HS-27A (cell line): Measurements from ENCODE around the gene GABBR2.

Experiments
- DNase-seq: peaks from one replicate; pipeline ENCODE4 v3.0.0-alpha.2; 2012; ENCODE audit warnings: low read depth, missing footprints

Gene GABBR2

DNA sequence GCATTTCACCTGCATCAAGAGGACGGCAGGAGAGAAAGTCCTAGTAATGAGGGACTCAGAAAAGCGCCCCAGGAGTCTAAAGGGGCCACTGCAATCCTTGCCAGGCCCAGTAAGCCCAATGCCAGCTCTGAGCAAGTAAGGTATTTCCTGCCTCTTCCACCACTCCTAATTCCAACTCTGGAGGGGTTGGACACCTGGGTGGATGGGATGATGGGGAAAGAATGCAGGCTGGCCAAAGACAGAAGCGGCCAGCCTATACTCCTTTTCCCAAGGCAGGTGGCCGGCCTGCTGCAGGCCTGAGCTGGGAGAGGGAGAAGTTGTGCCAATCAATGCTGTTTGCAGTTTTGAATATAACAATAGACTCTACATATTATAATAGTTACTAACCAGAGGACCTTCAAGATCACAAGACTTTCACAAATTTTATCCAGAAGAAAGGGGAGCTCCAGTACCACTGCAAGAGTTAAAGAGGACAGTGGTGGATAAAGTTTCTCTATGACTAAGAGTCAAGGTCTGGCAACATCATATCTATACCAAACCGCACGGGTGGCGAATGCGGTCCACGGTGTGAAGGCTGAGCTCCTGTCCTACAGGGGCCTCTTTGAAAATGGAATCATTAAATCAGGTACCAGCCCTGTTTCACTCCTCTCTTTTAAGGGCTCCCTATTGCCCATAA, 338.3 kb downstream of the GABBR2 start:
- no peak for DNase-seq

DNA sequence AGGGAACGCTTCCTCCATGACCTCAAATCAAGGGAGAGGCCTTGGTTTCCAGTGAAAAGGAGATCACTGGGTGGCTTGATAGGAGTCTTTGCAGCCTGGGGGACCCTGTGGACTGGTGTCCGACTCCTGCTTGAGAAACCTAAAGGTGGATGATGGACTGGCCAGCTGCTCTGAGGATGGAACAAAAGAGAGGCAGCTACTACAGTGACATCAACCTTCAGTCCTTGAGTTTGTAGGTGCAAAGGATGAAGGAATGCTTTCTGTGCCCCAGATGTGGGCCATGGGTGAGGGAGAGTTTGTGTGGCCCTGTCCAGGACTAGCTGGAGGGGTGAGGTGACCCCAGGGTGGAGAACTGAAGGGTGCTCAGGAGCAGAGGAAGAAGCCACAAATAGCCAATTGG, 338.8 kb downstream of the GABBR2 start:
- no peak for DNase-seq

DNA sequence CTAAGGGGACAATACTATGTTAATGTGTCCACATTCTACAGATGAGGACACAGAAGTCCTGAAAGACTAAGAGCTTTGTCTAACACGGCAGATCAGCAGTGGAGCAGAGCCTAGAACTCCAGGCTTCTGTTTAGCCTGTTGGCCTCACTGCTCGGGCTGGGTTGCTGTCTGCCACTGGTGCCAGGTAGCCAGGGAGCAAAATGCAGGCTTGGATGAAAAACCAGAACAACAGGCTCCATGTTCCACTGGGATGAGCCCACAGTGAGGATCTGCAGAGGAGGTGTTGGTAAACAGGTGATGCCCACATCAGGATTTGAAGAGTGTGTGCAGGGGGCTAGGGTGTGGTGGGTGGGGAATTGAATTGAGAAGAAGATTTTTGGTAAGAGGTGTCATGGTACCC, 339.3 kb downstream of the GABBR2 start:
- no peak for DNase-seq

DNA sequence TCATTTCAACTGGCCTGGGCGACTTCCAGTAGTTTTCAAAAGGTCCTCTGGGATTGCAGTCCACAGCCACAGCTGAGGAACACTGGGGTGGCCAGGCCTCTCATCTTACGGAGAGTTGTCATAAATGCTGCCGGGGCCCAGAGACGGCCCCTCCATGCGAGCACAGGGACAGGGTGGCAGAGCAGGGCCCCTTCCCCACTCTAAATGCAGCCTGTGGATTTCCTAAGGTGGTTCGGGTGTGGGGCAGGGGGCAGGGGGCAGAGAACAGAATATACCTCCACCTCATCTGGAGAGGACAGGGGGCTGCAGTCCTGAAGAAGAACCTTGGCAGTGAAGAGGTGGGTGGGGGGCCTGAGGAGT, 339.7 kb downstream of the GABBR2 start:
- no peak for DNase-seq

DNA sequence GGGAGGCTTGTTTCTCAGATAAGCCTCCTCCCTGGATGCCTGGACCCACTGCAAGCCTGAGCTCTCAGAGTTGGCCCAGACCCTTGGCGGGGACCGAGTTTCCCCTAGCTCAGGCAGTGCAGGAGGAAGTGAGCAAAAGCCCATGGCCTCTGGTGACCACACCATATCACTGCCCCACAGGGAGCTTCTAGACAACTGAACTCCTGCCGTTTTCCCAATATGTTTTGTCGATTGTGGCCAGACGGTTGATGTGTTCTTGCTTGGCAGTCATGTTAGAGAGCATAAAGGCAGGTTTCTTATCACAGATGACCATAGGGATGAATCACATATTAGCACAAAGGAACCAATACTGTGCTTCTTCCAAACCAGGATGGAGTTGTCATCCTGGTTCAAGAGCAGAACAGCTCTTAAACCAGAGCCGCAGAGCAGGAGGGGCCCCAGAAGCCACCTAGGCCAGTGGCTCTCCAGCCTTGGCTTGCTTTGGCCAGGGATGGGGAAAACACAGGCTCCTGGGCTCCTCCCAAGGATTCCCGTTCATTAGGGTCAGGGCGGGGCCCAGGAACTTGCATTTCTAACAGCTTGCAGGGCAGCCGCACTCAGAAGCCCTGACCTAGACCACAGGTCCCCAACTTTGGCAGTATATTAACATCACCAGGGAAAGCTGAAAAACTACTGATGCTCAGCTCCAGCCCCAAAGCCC, 340.2 kb downstream of the GABBR2 start:
- DNase-seq, result no peak

DNA sequence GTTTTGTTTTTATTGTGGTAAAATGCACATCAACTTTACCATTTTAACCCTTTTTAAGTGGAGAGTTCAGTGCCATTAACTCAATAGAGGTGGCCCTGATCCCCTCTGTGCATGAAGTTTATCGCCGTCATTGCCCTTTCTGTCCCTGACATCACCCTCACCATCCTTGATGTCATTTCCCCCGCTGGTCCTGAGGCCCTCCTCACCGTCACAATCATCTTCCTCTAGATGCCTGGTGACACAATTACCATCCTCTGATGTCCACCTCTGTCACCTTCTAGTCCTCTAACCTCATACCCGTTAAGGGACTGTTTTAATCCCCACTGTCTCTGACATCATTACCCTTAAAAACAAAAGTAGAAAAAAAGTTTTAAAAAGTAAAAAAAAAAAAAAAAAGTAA, 340.8 kb downstream of the GABBR2 start:
- DNase-seq, result no peak

DNA sequence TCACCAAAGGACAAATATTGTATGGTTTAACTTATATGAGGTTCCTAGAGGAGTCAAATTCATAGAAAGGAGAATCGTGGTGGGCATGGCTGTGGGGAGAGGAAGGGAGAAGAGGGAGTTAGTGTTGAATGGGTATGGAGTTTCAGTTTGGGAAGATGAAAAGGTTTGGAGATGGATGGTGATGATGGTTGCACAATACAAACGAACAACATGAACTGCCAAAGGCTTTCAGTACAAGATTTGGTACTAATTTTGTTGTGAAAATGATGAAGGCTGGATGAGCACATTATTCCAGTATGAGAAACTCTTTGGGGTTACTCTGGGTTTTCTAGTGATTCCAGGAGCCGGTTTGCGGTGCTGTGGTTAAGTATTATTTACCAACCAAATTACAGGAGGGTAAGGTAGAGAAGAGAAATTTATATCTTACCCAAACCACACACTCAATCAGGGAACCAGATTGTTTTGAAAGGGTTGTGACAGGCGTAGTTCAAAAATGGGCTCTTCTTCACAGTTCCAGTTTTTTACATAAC, 341.3 kb downstream of the GABBR2 start:
- DNase-seq, result no peak

DNA sequence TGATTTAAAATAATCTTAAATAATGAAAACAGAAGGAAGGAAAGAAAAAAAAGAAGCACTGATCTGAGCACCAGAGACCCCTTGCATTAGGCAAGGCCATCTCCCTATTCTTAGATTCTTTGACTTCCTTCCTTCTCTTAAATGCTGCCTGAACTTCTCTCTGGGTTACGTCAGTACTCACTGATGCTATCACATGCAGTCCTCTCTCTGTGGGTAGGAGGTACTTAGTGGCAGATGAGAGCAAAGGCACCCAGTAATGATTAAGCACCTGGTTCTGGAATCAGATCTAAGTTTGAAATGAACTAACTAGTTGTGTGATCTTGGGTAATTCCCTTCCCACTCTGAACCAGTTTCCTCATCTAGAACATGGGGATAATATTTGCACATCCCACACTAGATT, 343.0 kb downstream of the GABBR2 start:
- DNase-seq, result no peak

DNA sequence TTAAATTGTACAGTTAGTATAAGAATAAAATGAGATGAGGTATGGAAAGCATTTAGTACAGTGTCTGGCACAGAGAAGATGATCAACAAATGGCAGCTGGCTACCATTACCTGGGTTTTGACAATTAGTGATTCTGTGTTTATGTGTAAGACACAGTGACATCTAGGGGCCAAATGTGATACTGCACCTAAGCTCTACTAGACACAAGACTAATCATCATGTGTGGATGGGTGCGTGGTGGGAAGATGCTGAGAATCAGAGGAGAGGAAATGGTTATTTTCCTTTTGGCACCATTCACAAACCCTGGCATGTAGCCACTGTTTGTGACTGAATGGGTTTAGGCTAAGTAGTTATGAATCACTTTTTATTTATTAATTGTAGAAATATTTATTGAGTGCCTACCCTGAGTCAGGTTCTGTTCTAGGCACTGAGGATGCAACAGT, 343.5 kb downstream of the GABBR2 start:
- no peak for DNase-seq

DNA sequence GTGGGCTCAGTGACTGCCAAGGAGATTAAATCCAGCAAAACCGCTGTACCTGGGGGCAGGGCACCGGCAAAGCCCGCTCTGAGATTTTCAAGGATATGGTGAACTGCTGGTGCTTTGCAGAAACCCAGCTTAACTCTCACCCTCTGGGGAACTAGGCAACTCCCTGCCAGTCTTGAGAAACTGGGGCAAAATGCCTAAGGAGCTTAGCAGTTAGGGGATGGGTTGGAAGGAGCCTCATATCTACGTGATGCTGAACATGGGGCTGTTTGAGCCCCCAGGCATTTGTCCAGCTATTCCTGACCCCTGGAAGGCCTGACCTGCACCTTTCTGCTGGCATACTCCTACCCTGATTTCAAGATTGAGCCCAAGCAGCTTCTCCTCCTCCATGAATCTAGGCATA, 344.6 kb downstream of the GABBR2 start:
- no peak for DNase-seq

DNA sequence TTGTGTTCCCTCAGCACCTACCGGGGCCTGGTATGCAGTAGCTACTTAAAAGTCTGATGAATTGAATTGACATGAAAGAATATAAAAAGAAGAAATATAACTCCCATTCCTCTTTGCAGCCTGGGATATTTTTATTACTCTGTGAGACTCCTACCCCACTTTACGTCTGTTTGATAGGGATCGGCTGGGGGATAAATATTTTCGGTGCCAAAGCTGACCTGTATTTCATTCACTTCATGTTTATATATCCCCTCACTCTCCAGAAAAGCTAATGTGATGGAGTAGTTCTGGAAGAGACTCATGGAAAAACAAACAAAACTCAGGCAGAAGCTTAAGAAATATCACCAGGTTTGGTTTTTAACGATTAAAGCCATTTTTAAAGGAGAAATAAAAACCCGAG, 345.1 kb downstream of the GABBR2 start:
- no peak for DNase-seq

DNA sequence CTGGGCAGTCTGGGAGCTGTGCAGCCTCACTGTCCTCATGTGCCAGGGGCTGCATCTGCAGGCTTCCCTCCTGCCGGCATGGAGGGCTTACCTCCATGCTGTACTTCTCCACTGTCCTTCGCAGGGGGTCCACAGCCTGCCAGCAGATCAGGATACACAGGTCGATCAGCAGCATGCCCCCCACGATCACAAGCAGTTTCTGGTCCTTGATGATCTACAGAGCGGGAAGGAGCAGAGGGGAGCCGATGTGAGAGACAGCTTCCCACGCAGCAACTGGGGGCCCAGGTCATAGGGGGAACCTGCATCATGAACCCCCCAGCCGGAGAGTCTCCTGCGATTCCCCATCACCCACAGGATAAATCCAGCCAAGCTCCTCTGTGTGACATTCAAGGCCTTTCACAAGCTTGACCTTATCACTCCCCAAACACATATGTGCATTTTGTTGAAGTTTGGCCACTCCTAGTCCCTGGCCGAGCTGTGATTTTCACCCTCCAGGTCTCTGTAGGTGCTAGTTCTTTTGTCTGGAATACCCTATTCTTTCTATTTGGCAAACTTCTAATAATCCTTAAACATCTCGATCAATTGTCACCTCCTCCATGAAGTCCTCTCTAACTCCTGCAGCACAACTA, 346.0 kb downstream of the GABBR2 start:
- DNase-seq, result no peak

DNA sequence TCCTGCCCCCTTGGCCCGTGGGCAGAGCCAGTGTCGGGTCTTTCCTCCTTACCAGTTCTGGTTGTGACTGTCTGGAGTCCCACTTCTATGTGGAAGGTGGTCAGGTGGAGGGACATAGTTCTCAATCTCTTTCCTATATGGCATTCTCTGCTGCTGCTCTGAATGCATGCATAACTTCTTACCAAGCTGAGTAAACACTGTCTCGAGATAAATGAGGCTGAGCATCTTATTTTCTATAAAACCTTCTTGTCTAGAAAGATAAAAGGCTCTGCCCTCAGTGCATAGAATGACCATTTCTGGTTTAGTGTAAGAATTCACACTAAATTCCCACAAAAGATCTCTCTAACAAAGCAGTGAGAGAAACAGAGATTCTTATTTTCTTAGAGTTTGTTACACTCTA, 347.1 kb downstream of the GABBR2 start:
- DNase-seq, result no peak

DNA sequence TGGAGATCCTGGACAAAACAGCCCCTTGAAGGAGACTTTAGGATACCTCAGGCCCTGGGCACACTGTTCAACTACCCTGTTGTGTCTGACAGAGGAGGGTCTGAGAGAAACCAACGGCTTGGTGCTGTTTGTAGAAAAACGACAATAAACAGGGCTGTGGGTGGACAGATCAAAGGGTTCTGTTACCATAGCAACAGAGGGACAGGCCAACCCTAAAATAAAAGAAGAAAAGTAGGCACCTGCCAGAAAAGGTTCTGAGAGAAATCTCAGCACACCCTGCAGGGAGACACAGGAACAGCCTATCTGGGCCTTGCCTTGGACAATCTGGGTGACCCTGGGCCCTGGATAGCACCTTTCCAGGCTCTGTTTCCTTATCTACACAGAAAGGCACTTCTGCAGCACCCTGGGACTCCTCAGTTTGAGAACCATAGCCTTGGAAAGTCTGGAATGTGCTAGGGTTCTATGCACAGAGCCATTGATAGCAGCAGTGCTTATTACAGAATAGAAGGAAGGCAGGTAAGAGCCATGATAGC, 348.5 kb downstream of the GABBR2 start:
- DNase-seq, result no peak

DNA sequence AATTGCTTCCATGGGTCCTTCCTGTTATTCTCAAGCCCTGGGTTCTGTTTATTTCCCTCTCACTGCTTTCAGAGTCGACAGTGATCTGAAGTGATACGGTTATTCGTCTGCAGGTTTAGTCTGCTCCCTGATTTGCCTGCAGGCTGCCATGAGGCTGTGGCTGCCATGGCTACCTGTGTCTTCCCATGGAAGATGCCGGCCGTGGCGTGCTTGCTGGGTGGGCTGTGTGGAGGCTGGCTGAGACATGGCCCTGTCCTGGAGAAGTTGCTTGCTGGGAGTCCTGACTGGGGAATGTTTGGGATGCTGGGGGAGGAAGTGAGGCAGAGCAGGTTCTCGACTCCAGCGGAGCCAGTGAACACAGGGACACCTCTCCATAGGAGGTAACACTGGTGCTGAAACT, 349.2 kb downstream of the GABBR2 start:
- no peak for DNase-seq

DNA sequence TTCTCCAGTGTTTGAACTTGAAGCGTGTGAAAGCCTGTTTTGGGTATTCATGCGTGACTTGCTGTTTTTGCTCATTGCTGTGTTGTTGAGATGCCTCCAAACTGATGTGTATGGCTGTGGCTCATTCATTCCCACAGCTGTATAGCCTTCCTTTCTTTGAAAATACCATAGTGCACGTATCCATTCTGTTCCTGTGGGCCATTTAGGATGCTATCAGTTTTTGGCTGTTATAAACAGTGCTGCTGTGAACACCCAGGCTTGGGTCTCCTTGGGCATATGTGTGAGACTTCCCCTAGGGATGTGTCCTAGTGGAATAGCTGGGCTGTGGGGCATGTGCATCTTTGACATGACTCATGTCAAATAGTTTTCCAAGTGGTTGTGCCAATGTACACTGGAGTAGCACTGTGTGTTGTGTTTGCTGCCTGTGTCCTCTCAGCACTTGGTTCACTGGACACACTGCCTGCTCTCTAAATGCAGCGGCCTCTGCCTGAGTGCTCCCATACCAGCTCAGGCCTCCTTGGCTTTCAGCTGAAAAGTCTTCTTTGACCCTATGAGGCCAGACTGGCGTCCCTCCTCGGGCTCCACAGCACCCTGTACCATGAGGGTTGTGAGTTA, 350.7 kb downstream of the GABBR2 start:
- DNase-seq, result no peak

DNA sequence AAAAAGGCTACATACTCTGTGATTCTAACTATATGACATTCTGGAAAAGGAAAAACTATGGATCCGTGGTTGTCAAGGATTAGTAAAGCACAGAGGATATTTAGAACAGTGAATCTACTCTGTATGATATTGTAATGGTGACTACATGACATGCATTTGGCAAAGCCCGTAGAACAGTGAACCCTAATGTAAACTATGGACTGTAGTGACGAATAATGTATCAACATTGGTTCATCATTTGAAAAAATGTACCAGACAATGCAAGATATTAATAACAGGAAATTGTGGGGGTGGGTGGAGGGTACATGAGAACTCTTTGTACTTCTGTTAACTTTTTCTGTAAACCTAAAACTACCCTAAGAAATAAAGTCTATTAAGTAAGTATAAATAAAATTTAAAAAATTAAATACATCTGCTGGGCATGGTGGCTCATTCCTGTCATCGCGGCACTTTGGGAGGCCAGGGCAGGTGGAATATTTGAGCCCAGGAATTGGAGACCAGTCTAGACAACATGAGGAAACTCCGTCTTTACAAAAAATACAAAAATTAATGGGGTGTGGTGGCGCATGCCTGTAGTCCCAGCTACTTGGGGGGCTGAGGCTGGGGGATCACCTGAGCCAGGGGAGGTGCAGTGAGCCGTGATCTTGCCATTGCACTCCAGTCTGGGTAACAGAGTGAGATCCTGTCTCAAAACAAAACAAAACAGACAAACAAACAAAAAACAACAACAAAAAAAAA, 351.6 kb downstream of the GABBR2 start:
- no peak for DNase-seq

DNA sequence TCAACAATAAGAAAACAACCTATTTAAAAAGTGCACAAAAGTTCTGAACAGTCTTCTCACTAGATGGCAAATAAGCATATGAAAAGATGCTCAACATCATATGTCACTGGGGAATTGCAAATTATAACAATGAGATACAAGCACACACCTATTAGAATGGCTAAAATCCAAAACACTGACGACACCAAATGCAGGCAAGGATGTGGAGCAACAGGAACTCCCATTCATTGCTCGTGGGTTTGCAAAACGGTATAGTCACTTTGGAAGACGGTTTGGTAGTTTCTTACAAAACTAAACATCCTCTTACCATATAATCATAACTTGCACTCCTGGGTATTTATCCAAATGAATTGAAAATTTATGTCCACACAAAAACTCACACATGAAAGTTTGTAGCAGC, 352.4 kb downstream of the GABBR2 start:
- DNase-seq, result no peak

DNA sequence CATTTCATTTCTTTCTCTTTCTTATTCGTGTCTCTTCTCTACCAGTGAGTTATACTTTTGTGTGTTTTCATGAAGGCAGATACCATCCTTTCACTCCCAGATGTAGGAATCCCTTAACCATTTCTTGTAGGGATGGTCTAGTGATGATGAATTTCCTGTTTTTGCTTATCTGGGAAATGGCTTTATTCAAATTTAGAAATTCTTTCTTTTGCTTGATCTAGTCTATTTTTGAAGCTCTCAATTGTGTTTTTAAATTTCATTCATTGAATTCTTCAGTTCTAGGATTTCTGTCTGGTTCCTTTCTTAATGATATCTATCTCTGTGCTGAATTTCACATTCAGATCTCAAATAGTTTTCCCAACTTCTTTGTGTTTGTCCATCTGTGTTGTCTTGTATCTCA, 357.4 kb downstream of the GABBR2 start:
- no peak for DNase-seq

DNA sequence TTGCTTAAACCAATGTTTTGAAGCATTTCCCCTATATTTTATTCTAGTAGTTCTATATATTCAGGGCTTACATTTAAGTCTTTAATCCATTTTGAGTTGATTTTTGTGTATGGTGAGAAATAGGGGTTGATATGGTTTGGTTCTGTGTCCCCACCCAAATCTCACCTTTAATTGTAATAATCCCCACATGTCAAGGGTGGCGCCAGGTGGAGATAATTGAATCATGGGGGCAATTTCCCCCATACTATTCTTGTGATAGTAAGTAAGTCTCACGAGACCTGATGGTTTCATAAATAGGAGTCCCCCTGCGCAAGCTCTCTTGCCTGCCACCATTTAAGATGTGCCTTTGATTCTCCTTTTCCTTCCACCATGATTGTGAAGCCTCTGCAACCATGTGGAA, 361.1 kb downstream of the GABBR2 start:
- DNase-seq, result no peak

DNA sequence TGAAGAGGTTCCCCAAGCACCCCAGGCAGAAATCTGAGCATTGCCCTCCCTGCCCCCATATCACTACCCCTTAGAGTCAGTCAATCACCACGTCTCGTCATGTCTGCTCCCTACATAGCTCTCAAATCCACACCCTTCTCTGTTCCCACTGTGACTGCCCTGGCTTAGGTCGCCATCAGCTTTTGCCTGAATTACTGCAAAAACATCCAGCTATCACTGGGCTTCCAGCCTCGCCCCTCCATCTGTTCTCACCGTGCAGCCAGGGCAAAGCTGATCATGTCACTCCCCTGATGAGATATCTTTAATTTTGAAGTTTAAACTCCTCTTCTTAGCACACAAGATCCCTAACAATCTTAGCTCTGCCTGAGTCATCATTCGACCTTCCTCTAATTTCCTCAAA, 363.7 kb downstream of the GABBR2 start:
- DNase-seq, result no peak

DNA sequence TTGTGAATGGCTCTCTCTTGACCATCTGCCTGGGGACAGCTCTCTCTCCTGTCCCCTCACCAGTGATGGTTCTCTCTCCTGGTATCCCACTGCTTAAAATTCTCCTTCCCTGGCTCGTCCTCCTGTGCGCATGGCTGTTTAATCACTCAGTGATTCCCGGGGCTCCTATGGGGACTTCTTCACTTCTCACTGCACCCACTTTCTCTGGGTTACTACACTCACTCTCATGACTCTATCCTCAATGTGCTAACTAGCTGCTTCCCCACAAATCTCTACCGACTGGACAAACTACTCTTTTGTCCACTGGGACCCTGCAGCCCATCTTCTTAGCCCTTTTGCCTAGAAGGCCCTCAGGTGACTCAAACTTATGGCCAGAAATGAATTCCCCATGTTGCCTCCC, 364.2 kb downstream of the GABBR2 start:
- DNase-seq, result no peak
